Stimulated activated CD8-positive, alpha-beta memory T cell treated with anti-CD3 and anti-CD28 coated beads, Interleukin-15, amount 100 ng/mL, for 24 hours (primary cell): ENCODE results near the gene LCN15.

Experiments used
- DNase-seq: peaks from one replicate; pipeline ENCODE4 v3.0.0-alpha.2; 2020; ENCODE audit warnings: low read depth

LCN15 gene

DNA sequence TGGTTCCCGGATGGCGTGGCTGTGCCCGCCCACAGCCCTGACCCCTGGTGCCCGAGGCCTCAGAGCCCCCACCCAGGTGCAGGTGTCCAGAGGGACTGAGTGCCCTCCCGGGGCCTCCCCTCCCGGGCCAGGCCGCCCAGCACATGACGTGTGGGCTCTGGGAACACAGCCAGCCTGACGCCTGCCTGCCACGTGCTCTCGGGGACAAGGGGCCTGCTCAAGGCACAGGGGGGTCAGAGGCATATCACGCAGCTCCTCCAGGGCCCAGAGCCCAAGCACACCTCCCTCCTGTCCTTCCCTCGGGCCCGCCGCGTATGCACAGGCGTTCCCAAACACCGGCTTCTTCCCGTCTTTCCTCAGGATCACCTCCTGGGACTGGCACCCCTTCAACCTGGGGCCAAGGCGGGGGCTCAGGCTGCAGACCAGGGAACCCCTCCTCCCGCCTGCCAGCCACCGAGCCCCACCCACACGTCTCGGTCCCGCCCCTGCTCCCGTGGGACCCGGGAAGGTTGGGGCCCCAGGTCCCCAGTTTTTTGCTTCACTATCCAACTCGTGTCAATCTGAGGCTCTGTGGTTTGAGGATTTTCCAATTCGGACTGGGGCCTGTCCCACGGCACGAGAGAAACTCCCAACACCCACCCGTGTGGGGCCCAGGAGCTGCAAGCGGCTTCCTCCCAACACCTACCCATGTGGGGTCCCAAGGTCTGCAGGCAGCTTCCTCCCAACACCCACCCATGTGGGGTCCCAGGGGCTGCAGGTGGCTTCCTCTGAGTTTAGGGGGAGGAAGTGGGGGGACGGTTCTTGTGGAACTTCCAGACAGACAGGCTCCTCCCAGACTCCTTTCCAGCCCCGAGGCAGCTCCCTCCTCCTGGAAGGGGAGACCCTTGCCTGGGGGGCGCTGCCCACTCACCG lies 23.1 kb downstream of the LCN15 start:
- no peak for DNase-seq

DNA sequence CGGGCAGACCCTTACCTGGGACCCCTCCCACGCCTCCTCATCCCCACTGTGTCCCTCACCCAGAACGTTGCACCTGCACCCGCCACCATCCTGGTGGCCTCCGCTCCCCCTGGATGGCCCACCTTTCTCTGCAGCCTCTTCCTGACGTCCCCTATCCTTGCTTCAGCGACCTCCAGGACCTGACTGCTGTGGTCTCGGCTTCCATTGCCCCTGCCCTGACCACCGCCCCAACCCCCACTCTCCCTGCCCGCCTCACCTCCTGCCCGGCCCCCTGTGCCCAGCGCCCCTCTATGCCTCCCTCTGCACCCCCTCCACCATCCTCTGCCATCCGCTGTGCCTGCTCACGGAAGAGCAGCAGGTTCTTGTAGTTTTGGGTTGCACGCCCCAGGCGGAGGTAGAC lies 23.8 kb downstream of the LCN15 start:
- DNase-seq = no peak

DNA sequence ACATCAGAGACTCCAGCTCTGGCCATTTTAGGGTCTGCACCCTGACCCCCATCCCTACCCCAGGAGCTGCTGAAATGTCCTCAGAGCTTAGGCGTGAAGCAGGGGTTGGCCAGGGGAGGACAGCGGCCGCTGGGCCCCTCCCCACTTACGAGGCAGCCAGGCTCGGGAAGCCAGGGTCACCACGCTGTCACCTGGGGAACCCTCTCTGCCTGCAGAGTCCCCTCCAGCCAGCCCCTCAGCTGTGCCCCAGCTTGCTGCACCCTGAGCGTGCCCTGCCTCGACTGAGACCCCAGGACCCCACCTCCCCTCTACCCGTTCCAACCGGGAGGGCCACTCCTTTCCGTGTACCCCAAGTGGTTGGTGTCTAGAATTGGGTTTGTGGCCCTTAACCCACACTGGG lies 24.2 kb downstream of the LCN15 start:
- DNase-seq = no peak

DNA sequence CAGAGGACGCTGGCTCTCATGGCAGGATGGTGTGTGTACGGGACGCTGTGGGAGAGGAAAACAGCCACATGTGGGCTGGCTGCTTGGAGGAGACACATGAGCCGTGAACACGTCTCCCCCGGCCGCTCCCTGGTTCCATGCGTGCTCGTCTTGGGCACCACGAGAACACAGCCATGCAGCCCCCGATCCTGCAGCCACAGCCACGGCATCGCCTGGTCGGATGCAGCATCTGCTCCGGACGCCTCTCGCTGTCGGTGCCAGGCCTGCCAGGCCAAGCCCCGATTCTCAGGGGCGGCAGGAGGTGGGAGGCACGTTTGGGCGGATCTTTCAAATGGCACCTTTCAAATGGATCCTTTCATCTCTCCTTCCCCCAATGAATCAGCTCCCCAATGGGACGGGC lies 24.8 kb downstream of the LCN15 start:
- no peak for DNase-seq

DNA sequence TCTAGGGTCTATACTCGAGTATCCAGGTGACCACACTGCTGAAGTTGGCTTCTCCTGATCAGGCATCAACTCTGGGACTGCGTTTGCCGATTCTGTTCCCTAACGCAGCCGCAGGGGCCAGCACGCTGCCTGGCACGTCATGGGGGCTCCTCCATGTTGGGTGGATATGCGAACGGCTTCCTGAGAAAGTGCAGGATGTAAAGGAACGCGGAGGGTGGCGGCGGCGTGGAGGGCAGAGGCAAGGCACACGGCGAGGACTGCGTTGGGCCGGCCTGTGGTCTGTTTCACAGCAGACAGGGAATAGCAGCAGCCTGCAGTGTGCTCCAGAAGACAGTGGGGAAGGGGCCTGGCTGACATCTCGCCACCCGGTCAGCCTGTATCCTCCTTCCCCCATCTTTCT lies 25.4 kb downstream of the LCN15 start:
- DNase-seq = no peak

DNA sequence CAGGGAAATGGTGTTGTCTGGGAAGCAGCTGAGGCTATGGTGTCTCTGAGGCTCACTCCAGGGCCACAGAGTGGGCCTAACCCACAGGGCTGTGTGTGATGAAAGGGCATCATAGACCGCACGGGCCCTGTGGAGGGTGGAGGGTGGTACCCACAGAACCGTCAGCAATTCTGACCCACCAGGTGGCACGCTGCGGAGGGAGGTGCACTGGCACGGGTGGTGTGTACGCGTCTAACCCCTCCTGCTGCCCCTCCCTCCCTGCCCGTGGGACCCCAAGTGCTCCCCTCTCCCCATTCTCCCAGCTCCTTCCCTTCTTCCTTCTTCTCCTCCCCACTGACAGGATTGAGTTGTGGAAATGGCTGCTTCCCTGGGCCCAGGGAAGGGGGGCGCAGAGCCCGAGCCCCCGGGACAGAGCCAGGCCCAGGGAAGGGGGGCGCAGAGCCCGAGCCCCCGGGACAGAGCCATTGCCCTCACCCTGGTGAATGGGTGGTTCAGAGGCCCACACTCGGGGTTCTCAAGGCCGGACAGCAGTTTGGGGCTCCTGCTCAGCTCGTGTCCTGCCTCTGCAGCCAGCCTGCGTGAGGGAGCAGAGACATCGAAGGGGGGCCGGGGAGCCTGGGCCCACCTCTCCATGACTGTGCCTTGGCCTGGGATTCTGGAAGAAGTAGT lies 28.4 kb downstream of the LCN15 start:
- DNase-seq = no peak

DNA sequence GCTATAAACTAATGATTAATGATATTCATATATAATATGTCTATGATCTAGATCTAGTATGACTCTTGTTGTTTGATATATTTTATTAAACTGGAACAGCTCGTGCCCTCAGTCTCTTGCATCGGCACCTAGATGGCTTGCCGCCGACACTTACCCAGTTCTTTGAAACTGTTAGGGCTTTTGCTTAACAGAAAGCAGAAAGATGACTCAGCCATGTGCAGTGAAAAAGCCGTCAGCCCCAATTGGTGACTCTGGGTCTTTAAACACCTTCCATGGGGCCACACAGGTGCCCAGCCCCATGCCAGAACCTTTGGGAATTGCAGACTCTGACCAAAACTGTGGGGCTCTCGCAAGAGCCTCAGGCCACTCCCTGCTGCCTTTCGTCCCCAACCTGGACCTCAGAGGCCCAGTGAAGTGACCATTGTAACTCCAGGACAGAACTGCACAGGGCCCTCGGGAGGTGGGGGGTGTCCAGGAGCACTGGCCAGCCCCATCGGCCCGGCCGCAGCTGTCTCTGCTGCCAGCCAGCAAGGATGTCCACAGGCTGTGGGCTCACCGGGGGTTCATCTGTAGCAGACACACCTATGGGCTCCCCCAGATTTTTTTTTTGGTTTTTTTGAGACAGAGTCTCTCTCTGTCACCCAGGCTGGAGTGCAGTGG lies 29.4 kb downstream of the LCN15 start:
- DNase-seq = no peak

DNA sequence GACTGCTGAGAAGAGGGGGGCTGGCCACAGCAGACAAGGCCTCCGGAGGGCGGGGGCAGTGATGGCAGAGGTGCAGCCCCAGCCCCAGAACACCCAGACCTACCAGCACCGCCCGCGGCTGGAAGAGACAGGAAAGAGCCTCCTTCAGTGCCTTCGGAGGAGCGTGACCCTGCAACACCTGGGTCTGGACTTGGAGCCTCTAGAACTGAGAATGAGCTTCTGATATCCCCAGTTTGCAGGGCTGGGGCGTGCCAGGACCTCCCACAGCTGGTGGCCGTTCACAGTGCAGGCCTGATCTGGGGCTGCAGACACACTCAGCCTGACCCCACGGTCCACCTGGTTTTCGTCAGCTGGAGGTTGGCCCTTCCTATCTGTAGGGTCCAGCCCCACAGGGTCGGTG lies 30.7 kb downstream of the LCN15 start:
- no peak for DNase-seq

DNA sequence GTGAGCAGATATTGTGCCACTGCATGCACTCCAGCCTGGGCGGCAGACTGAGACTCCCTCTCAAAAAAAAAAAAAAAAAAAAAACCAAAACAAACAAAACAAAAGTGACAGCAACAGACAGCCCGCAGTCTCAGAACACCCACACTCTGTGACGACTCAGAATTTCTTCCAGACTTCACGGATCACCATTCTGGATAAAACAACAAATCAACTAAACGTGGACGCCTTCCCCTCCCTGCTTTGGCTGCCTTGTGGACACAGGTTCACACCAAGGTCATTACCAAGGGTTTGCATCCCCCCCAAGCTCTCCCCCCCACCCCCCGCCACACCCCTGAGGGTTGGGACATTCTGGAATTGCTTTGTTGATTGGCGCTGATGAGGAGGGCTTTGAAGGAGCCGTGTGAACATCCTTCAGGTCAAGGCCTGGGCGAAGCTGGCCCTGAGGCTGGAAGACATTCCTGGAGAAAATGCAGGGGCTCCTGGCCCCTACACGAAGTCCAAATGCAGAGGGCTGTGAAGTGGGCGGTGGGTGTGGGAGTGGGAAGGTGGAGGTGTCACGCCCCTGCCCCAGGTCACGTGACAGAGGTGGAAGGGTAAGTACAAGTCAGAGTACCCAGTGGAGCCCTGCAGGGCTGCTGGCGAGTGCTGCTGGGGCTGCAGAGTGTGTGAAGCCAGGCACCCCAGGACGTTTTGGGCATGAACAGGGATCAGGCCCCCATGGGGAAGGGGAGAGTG lies 31.7 kb downstream of the LCN15 start:
- no peak for DNase-seq

DNA sequence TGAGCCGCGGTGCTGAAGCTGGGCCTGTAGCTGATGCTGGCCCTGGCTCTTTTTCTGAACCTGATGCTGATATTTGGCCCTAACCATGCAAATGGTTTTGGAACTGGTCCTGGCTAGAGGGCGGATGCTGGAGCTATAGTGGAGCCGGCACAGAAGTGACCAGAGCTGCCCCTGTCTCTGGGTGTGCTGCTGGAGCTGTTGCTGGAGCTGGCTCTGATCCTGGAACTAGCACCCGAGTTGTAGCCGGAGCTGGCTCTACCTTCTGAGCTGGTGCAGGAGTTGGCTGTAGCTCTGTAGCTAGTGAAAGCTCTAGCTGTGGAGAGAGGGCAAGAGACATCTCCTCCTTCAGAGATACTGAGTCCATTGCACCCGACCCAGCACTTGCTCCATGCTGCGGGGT lies 34.4 kb downstream of the LCN15 start:
- DNase-seq = no peak

DNA sequence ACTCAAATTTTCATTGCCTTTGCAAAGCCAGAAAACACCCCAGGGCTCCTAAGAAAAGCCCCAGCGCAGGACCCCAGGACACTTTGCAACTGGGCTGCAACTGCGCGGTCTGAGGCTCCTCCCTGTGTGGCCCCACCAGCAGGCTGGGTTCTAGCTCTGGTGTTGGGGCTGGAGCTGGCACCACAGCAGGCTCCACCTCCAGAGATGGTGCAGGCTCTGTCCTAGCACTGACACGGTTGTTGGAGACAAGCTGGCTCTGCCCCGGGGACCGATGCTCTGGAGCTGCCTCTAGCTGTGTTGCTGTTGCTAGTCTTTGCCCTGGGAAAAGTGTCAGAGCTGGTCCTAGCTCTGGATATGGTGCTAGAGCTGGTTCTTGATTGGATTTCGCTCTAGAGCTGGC lies 35.2 kb downstream of the LCN15 start:
- no peak for DNase-seq

DNA sequence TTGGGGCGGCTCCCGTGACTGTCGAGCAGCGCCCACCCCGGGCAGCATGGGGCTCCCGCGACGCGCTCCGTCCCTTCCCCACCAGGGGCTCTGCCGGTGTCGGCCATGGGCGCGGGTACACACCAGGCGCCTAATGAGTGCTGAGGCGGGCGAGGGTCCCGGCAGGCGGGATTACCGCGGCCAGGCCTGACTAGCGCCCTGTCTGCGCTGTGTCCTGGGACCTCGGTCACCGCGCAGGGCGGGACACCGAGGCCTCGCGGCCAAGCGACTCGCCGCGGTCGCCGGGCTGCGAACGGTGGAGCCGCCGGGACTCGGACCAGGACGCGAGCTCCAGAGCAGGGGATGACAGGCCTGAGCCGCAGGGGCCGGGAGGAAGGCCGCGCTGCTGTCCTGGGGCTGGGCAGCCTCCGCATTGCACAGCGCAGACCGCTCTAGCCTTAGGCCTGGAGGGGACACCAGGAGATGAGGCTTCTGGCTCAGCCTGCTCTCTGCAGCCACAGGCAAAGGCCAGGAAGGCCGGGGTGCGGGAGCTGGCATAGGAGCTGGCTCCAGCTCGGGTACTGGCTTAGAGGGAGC lies 35.7 kb downstream of the LCN15 start:
- DNase-seq = no peak

DNA sequence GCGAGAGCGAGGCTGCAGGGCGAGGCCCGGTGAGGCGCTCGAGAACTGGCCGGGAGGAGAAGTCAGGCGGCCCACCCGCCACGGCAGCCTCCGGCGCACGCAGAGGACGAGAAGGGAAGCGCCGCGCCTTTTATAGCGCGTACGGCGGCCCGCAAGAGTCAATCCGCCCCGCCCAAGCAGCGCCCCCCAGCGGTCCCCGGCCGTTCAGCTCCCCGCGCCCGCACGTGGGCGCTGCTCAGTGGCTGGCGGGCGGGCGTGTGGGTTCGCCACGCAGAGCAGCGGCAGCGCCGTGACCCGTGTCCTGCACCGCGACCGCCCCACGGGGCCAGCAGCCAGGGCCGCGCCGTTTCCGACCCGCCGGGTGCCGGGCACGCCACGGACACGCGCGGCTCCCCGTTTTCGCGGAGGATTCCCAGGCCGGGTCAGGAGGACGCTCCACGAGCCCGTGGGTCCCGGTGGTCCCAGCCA lies 36.2 kb downstream of the LCN15 start:
- peak; percentile 95 for DNase-seq

DNA sequence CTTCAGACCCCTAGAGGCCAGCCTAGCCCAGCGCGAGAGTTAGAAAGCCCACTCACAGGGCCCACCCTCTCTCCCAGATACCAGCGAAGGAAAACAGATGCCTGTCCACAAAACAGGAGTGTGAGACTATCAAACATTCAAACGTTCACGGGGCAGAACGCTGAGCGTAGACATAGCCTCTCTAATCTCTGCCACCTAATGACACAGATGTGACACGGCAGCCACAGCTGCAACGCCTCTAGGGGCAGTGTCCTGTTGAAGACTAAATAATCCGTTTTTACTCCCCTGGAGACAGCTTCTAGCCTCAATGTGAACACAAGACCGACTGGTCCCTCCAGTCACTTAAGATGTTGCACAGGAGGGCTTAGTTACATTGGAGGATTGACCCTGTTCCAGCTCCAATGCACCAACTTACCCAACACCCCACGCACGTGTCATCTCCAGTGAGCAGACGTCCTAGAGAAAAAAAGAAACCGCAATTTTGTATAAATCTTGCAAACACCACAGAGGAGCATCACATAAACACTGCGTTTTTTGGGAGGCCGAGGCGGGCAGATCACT lies 37.6 kb downstream of the LCN15 start:
- DNase-seq = no peak

DNA sequence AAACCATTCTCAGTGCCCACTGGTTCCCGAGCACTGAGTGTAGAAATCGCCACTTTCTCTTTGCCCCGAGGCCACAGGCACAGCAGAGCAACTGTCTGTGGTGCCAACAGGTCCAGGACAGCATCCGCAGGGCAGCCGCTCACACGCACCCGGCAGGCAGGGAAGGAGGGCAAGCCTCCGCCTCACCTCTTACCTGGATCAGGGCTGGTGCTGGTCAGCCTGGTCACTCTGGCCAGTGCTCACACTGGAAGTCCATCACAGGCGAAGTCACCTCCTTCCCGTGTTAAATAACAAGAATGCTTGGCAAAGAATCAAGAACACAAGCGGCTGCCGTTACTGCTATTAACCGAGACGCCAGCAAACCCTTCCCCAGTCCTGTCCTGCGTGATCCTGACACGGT lies 38.2 kb downstream of the LCN15 start:
- no peak for DNase-seq

DNA sequence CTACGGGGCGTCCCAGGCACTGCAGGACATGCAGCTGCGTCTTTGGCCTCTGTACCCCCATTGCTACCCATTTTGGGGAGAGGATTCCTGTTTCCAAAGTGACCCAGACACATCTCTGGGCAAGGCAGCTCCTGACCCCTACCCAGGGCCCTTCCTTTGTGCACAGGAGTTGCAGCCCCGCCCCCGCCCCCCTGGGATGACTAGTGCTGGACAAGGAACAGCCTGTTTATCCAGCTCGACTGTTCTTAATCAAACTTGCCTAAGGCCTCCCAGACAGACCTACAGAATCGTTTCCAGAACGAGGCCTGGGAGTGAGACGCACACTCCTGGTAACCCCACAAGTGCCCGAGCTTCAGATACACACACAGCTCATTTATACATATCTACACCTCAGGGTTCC lies 38.7 kb downstream of the LCN15 start:
- no peak for DNase-seq

DNA sequence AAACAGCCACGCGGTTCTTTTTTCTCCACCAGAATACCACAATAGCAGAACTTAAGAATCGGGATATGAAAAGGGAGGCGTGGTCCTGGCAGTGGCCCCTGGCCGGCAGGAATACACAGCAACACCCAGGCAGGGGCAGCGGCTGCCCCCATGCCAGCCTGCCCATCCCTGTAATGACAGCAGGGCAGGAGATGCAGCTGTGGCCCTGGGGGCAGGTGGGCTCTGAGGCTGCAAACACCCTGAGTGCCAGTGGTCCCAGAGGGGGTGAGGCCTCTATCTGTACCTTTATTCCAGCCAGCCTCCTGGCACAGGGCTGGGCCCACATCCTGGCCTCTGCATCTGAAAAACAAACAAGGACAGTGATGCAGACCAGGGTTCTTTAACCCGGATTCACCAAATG lies 39.5 kb downstream of the LCN15 start:
- no peak for DNase-seq

DNA sequence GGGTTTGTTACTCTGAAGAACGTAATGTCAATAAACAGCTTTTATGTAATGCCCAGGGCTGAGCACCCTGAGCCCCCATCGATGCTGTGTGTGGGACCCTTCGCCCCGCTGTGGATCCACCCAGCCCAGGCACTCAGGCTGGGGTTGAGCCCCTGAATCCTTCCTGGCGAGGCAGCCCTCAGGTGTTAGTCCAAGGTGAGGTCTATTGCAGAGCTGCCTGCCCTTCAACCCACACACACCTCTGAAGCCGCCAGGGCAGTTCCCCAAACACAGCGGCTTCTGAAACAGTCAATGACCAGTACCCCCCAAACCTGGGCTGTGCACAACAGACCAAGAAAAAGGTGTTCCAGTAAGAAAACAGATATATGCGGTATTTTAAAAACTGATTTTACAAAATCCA lies 40.3 kb downstream of the LCN15 start:
- no peak for DNase-seq

DNA sequence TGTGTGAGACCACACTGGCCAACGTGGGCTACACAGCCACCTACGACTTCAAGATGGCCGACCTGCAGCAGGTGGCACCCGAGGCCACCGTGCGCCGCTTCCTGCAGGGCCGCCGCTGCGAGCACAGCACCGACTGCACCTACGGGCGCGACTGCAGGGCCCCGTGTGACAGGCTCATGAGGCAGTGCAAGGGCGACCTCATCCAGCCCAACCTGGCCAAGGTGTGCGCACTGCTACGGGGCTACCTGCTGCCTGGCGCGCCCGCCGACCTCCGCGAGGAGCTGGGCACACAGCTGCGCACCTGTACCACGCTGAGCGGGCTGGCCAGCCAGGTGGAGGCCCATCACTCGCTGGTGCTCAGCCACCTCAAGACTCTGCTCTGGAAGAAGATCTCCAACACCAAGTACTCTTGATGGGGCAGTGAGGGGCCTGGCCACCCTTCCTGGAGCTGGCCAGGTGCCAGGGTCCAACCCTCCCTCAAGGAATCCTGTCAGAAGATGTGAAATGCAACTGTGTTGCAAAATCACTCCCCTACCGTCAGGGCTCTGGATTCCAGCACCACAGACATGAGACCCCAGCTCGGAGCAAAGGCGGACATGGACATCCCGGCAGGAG lies 40.8 kb downstream of the LCN15 start:
- DNase-seq = no peak

DNA sequence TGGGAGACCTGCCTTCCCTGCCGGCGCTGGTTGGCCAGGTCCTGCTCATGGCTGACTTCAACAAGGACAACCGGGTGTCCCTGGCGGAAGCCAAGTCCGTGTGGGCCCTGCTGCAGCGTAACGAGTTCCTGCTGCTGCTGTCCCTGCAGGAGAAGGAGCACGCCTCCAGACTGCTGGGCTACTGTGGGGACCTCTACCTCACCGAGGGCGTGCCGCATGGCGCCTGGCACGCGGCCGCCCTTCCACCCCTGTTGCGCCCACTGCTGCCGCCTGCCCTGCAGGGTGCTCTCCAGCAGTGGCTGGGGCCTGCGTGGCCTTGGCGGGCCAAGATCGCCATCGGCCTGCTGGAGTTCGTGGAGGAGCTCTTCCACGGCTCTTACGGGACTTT lies 41.4 kb downstream of the LCN15 start:
- no peak for DNase-seq
